HG02610 (cell line): ENCODE results near the gene OXLD1.

Experiments
- ATAC-seq: cut with Tn5 transposase; IDR thresholded peaks from one replicate; pipeline ENCODE4 v1.9.1; 2021; ENCODE audit warnings: mild to moderate bottlenecking, moderate library complexity; ENCODE audit not compliant: unreplicated experiment

OXLD1 gene

DNA sequence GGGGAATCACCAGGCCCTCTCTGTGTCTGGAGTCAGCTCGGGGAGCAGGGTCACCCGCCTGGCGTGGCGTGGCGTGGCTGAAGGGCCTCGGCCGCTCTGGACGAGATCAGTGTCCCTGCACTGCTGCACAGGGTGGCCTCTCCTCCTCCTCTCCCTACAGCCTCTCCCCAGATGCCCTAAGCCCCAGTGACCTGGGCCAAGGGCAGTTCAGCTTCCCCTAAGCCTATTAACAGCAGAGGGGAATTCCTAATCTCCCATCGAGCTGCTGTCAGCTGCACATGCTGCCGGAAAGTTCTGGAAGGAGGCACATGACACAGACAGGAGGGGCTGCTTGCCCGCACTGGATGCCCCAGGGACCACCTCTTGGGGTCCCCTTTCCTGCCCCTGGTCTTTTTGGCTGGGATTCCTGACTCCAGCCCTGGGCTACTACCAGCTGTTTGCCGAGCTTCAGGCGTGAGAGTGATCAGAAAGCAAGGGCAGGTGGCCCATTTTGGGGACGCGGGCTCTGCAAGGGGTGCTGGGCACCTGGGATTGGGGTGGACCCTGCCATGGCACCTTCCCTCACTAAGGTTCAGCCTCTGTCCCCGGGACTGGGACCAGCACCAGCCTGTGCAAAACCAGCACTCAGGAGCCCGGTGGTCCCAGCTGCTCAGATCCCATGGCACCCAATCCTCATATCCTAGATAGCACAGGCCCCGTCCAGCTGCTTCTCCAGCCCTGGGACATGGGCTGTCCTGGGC is 10.9 kb downstream of the OXLD1 start:
- no peak for ATAC-seq

DNA sequence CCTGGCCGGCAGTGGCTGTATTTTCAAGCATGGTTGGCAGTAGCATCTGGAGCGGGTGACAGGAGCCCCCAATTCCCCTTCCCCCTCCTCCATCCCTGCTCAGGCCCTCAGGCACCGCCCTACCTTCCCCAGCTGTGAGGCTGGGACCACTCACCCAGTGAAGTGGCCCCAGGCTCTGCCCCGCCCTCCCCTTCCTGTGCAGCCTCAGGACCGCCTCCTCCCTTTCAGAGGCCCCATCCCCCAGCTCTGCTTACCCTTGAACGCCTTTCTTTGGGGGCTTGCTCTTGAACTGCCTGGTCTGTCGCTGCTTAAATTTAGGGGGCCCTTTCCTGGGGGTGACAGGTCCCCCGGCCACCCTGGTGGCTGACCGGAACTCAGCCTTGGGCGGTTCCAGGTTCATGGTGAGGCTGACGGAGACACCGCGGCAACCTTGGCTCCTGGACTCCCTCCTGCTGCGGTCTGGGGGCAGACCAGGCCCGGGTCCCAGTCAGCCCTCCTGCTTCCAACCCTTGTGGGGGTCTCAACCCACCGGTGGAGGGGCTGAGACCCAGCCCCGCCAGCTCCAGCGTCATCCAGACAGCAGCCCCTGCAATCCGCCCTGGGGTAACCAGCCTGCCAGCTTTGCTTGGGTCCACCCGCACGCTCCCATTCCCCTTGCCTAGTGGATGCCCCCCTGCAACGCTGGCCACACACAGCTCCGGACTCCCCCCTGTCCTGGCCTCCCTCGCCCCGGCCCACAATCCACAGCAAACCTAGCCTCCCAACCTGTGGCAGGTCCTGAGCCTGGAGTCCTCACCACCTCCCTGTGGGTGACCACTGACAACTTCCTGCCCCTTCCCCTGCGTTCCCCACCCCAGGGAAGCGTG is 13.3 kb downstream of the OXLD1 start:
- ATAC-seq: no peak

DNA sequence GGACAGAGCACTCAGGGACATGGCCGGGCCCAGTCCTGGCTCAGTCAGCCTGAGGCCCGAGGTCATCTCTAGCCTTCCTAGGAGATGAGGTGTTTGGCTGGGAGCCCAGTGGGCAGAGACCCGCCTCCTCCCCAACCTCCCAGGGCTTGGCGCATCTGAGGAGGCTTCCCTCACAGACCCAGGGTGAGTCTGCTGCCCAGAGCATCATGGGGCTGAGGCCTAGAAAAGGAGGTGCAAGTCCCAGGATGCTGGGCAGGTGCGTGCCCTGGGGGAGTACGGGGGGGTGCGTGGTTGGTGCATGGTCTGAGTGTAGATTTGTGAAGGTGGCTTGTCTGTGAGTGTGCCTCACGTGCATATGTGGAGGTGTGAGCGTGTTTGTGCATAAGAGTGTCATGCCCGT is 14.7 kb downstream of the OXLD1 start:
- no peak for ATAC-seq

DNA sequence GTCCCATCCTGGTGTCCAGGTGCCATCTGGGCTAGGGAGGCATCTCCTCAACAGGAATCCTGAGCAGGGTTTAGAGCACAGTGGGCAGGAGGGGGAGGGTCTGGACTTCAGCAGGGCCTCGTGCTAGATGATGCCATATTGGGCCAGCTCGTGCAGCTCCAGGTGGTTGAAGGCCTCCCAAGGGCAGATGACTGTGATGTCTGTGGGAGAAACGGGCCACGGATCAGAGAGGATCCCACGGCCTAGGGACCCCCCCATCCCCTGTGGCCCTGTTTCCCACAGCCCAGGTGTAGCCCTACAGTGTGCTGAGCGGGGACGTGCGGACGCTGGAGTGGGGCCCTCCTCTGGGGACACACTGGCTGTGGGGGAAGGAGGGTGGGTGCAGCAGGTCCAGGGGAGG is 15.5 kb downstream of the OXLD1 start:
- no peak for ATAC-seq

DNA sequence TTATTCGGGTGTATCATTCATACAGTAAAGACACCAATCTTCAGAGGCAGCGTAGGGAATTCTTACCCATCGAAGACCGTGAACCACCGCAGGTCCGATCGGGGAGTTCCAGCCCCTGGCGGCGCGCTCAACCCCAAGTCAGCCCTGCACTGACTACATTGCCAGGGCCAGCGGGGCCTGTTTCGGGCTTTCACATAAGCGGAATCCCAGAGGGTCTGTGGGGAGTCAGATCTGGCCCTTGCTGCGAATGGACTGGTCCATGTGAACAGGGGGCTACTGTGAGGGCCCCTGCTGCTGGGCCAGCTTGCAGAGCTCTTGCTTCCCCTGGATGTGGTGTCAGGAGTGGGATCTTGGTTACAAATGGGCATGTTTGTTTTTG is 17.7 kb downstream of the OXLD1 start:
- ATAC-seq: no peak

DNA sequence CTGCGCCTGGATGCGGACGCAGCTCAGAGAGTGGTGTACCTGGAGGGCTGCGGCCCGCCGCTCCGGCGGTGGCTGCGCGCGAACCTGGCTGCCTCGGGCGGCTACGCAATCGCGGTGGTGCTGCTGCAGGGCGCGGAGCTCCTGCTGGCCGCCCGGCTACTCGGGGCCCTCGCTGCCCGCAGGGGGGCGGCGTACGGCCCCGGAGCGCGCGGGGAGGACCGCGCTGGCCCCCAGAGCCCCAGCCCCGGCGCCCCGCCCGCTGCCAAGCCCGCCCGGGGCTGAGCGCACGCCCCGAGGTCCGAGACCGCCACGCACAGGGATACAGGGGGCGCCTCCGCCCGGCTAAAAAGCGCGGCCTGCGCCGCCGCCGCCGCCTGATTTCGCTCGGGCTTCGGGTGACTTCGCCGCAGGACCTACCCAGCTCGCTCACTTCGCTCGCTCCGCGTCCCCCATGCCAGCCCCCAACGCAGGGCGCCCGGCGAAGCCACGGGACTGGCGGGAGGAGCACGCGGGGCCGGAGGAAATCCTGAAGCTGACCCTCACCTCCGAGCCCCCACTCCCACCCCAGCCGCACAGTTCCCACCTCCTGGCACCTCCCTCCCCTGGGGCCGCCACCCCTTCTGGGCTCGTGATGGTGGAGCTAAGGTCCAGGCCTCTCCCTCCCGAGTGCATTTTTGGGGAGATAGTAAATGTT is 18.2 kb downstream of the OXLD1 start:
- no peak for ATAC-seq

DNA sequence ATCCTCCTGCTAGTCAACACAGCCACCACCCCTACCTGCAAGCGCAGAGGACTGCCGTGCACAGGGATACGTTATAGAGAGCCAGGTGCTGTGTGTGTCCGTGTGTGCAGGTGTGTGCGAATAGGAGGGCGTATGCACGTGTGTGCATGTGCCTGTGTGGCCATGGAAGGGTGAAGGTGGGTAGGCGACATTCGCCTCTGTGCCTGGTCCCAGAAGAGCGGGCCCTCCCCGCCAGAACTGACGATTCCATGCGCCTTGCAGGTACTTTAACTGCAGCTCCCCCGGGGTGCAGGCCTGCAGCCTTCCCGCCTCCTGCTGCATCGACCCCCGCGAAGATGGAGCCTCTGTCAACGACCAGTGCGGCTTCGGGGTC is 18.8 kb downstream of the OXLD1 start:
- ATAC-seq: no peak

DNA sequence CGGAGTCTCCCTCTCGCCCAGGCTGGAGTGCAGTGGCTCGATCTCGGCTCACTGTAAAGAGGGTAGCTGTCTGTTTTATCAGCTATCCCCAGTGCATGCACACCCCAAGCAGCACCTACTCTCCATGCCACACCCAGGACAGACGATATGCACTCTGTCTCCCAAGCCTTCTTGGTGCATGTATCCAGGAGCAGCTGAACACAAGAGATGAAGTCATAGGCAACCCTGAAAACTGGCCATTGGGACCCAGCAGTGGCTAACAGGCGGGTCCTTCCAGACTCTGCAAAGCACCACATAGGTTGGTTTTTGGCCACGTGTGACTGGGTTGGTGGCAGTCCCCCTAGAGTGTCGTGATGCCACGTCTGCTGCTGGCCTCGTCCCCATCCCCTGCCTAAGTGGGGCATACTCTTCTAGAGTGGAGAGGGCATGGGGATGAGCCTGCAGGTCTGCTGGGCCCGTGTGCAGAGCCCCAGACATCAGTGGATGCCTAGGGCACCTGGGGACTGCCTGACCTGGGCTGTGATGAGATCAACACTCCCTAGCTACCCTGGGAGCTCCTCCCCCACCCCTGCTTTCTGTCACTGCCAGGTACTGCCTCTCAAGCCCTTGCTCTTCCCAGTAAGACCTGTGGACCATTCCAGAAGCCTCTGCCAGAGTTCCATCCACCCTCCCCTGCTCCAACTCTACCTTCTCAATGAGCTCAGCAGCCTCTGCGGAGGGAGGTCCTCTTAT is 19.4 kb downstream of the OXLD1 start:
- no peak for ATAC-seq

DNA sequence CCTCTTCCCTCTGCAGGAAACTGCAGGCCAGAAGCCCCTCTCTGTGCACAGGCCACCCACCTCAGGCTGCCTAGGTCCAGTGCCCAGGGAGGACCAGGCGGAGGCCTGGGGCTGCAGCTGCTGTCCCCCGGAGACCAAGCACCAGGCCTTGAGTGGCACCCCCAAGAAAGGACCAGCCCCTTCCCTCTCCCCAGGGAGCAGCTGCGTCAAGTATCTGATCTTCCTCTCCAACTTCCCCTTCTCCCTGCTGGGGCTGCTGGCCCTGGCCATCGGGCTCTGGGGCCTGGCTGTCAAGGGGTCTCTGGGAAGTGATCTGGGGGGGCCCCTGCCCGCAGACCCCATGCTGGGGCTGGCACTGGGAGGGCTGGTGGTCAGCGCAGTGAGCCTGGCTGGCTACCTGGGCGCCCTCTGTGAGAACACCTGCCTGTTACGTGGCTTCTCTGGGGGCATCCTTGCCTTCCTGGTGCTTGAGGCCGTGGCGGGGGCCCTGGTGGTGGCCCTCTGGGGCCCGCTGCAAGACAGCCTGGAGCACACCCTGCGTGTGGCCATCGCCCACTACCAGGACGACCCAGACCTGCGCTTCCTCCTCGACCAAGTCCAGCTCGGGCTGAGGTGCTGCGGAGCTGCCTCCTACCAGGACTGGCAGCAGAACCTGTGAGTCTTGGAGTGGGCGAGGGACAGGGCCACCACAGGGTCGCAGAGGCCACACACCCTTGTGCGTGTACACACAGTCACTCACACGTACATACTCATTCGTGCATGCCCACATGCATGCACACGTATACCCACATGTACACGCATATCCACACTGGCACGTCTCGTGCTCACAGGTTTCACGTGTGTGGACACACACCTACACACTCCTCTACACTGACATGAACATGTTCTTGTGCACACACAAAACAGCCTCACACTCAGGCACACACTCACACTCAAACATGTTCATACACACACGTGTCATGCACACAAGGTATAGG is 21.1 kb downstream of the OXLD1 start:
- no peak for ATAC-seq

DNA sequence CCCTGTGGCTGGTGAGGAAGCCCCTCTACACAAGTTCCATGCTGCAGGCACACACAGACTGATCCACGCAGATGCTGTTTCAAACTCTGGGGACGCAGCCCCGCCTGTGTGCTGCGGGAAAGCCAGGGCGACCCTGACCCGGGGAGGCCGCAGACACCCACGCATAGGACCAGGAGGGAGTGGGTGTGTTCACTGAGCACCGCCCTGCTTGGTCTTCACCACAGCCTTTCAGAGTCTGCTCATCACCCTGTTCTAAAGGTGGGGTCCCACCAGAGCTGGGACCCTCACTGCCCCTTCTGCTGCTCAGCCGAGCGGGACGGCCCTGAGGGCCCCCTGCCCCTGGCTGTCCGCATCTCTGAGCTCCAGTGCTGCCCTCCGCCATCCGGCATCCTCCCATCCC is 21.9 kb downstream of the OXLD1 start:
- ATAC-seq: no peak

DNA sequence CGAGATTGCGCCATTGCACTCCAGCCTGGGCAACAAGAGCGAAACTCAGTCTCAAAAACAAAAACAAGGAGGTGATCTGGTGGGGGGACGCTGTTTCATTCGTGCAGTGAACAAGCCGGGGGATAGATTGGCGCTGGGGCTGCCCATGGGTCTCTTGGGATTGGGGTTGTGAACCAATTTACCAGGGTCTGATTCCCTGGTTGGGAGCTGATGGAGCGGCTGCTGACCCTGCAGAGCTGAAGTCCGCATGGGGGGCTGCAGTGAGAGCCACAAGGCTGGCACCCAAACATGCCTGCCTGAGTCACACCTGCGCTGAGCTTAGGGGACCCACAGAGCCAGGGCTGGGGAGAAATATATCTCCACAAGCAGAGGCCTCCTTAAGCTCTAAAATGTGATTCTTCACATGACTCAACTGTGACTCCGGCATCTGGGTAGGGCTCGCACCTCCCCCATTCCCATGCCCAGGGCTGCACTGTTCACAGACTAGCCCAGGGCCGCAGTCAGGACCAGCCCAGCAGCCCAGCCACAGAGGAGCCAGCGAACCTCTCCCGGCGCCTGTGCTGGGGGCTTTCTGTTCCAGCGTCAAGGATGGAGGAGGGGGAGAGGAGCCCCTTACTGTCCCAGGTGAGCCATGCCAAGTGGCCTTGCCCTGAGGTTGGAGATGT is 24.4 kb downstream of the OXLD1 start:
- no peak for ATAC-seq

DNA sequence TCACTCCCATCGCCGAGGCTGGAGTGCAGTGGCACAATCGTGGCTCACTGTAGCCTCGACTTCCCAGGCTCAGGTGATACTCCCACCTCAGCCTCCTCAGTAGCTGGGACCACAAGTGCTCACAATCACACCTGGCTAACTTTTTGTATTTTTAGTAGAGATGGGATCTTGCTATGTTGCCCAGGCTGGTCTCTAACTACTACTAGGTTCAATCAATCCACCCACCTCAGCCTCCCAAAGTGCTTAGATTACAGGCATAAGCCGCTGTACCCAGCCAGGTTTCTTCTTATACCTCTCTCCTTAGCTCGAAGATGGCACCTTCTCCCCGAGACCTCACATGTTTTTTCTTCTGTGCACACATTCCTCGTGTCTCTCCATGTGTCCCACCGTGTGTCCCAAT is 26.4 kb downstream of the OXLD1 start:
- no peak for ATAC-seq

DNA sequence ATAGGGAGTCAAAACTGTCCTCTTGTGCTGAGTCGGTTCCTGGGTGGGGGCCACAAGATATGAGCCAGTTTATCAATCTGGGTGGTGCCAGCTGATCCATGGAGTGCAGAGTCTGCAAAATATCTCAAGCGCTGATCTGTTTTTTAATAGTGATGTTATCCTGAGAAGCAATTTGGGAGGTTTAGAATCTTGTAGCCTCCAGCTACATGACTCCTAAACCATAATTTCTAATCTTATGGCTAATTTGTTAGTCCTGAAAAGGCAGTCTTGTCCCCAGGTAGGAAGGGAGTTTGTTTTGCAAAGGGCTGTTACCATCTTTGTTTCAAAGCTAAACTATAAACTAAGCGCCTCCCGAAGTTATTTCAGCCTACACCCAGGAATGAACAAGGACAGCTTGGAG is 27.7 kb downstream of the OXLD1 start:
- ATAC-seq: no peak

DNA sequence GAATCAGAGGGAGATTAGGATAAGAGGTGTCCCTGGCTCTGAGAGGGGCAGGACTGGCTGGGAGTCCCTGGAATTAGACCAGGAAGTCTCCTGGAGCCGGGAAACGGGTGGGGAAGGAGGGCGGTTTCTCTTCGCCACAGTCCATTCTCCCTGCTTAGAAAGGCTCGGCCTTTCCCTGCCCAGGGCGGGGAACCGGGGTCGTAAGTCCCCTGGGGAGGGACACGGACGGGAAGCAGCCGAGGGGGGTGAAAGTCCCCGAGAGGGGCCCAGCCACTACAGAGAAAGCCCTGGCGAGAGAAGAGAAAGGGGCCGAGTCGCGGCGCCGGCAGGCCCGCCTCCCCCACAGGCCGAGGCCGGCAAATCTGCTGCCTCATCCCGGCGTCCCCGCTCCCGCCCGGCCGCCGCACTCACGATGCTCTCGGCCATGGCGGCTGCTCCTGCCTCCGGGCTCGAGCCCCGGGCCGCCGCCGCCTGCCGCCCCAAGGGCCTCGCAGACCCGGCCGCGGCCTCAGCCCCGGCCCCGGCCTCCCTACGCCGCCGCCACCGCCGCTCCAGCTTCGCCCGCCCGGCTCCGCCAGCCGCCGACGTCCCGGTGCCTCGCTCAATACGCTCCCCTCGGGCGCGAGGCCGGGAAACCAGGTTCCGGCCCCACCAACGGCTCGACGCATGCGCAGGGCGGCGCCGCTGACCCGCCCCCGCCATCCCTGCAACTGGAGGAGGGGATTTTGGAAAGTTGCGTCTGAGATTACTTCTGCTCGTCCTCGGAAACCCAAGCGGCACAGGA is 29.7 kb downstream of the OXLD1 start, which contains the start of the genes NPLOC4 and TSPAN10:
TSS of gene NPLOC4 (minus strand) at position 608 of the 784 bp plus-strand sequence. CDS start at position 426, 182 bp downstream.
TSS of gene TSPAN10 (plus strand) at position 692 of the 784 bp plus-strand sequence. CDS start 5,217 bp downstream, outside the sequence.
- peak; percentile 87 for ATAC-seq

DNA sequence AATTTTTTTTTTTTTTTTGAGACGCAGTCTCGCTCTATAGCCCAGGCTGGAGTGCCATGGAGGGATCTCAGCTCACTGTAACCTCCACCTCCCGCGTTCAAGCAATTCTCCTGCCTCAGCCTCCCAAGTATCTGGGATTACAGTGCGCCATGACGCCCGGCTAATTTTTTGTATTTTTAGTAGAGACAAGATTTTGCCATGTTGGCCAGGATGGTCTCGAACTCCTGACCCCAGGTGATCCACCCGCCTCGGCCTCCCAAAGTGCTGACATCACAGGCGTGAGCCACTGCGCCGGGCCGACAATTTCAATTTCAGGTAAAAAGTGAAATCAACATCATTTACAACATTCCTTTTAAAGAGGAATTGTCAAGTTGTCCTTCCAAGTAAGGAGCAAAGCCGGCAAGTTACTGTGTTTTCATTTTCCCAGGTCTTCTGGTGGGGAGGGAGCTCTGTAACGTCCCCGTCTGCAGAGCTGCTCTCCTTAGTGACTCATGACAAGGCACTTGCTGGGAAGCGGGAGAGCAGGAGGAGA is 30.4 kb downstream of the OXLD1 start:
- peak; percentile 11 for ATAC-seq

DNA sequence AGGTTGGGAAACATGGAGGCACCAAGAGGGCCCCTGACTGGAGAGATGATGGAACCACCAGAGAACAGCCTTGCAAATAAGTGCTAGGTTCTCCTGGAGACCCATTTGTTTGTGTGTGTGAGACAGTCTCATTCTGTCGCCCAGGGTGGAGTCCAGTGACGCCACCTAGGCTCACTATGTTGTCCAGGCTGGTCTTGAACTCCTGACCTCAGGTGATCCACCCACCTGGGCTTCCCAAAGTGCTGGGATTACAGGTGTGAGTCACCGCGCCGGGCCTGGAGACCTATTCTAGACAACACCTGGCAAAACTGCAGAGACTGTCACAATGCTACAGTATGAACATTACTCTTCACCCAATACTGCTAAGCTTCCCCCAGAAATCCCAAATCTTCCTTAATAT is 31.0 kb downstream of the OXLD1 start:
- no peak for ATAC-seq

DNA sequence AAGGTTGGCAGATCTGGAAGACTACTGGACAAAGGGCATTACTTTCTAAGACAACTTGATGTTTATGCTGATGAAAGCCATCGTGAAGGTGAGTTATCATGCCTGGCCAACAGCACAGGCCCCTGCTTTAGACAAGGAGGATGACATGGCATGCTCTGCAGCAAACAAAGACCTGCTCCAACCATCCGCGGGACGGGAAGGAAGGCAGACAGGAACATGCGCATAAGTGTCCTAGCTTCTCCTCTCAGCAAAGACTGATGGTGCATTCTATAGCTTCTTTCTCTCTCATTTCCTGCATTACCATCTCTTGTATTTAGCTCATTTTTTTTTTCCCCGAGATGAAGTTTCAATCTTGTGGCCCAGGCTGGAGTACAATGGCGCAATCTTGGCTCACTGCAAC is 34.9 kb downstream of the OXLD1 start:
- no peak for ATAC-seq

DNA sequence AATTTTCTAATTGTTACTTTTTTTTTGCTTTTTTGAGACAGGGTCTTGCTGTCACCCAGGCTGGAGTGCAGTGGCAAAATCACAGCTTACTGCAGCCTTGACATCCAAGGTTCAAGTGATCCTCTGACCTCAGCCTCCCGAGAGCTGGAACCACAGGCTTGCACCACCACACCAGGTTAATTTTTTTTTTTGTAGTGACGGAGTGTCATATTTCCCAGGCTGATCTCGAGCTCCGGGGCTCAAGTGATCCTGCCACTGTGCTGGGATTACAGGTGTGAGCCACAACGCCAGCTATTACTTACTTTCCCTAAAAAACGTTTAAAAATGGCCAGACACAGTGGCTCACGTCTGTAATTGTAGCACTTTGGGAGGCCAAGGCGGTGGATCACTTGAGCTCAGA is 36.1 kb downstream of the OXLD1 start:
- ATAC-seq: no peak
